ENCODE data around the gene RAB40B.

RAB40B gene

DNA sequence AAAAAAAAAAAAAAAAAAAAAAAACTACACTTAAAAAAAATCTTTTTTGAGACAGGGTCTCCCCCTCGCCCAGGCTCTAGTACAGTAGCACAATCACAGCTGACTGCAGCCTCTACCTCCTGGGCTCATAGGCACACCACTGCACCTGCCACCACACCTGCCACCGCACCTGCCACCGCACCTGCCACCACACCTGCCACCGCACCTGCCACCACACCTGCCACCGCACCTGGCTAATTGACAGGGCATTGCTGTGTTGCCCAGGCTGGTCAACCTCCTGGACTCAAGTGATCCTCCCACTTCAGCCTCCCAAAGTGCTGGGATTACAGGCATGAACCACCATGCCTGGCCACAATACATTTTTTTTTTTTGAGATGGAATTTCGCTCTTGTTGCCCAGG, 32.6 kb downstream of the RAB40B start:
- TF ChIP-seq EP300 (IDR thresholded peaks at IDR 0.05; ENCODE audit: borderline replicate concordance) = no peak

DNA sequence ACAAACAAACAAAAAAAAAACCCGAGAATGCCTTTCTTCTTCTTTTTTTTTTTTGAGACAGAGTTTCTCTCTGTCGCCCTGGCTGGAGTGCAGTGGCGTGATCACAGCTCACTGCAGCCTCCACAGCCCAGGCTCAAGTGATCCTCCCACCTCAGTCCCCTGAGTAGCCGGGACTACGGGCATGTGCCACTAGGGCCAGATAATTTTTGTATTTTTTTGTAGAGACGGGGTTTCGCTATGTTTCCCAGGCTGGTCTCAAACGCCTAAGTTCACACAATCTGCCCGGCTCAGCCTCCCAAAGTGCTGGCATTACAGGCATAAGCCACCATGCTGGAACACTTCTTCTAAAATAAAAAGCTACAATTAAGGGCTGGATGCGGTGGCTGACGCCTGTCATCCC, 33.3 kb downstream of the RAB40B start:
- TF ChIP-seq EP300 (IDR thresholded peaks at IDR 0.05; ENCODE audit: borderline replicate concordance) (no peak), MAX (IDR thresholded peaks at IDR 0.05) (no peak), CEBPB (IDR thresholded peaks at IDR 0.05) (no peak), USF1 (IDR thresholded peaks at IDR 0.05) (no peak), TCF12 (IDR thresholded peaks at IDR 0.05; ENCODE audit: low read depth) (no peak), EGR1 (IDR thresholded peaks at IDR 0.05) (no peak), NFIC (IDR thresholded peaks at IDR 0.05) (no peak)

DNA sequence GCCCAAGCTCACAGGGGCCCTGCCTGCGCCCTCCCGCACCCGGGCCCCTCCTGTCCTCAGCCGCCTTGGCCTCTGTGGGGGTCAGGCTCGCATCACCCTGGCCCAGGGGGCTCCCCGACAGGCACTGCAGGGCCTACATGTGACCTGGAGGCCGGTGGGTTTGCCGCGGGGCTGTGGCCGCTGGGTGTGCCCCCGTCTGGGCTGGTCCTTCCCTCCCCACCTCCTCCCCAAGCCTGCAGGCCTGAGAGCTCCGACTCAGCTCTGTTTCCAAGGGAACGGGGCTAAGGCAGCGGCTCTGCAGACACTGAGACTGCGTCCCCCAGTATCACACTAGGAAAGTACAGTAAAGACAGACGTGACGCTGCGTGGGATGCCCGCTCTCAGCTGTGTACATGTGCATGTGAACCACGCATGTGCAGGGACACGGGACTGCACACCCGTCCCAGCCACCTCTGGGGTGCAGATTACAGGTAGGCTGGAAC, 33.8 kb downstream of the RAB40B start:
- TF ChIP-seq ZBTB7A (IDR thresholded peaks at IDR 0.05; ENCODE audit: low read depth) (no peak), TAF1 (IDR thresholded peaks at IDR 0.05; ENCODE audit: low read depth) (no peak), USF1 (IDR thresholded peaks at IDR 0.05) (no peak), CEBPB (IDR thresholded peaks at IDR 0.05) (no peak), TCF12 (IDR thresholded peaks at IDR 0.05; ENCODE audit: low read depth) (no peak), CREB1 (IDR thresholded peaks at IDR 0.05; ENCODE audit: low read depth) (no peak), TEAD4 (IDR thresholded peaks at IDR 0.05) (no peak), EGR1 (IDR thresholded peaks at IDR 0.05) (no peak), MAX (IDR thresholded peaks at IDR 0.05) (no peak), YY1 (IDR thresholded peaks at IDR 0.05; ENCODE audit: low read depth) (no peak), FOXM1 (IDR thresholded peaks at IDR 0.05; ENCODE audit: borderline replicate concordance, low read depth) (no peak), NFIC (IDR thresholded peaks at IDR 0.05) (no peak), RAD21 (IDR thresholded peaks at IDR 0.05; ENCODE audit: low read depth) (no peak), EP300 (IDR thresholded peaks at IDR 0.05; ENCODE audit: borderline replicate concordance) (no peak)
- TF ChIP-seq, protein P1, sequence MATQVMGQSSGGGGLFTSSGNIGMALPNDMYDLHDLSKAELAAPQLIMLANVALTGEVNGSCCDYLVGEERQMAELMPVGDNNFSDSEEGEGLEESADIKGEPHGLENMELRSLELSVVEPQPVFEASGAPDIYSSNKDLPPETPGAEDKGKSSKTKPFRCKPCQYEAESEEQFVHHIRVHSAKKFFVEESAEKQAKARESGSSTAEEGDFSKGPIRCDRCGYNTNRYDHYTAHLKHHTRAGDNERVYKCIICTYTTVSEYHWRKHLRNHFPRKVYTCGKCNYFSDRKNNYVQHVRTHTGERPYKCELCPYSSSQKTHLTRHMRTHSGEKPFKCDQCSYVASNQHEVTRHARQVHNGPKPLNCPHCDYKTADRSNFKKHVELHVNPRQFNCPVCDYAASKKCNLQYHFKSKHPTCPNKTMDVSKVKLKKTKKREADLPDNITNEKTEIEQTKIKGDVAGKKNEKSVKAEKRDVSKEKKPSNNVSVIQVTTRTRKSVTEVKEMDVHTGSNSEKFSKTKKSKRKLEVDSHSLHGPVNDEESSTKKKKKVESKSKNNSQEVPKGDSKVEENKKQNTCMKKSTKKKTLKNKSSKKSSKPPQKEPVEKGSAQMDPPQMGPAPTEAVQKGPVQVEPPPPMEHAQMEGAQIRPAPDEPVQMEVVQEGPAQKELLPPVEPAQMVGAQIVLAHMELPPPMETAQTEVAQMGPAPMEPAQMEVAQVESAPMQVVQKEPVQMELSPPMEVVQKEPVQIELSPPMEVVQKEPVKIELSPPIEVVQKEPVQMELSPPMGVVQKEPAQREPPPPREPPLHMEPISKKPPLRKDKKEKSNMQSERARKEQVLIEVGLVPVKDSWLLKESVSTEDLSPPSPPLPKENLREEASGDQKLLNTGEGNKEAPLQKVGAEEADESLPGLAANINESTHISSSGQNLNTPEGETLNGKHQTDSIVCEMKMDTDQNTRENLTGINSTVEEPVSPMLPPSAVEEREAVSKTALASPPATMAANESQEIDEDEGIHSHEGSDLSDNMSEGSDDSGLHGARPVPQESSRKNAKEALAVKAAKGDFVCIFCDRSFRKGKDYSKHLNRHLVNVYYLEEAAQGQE (IDR thresholded peaks at IDR 0.05; ENCODE audit: low read depth) = no peak

DNA sequence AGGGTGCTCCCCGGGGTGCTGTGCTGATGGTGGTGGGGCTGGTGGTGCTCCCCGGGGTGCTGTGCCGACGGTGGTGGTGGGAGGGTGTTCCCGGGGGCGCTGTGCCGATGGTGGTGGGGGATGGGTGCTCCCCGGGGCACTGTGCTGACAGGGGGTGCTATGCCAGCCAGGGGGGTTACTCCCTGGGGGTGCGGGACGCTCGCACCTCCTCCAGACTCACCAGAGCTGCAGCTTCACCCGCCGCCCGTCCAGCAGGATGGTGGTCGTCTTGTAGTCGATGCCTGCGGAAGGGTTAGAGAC, 34.3 kb downstream of the RAB40B start:
- no peak for TF ChIP-seq CREB1 (IDR thresholded peaks at IDR 0.05; ENCODE audit: low read depth)
- TF ChIP-seq NFIC (IDR thresholded peaks at IDR 0.05) = no peak
- no peak for TF ChIP-seq FOXM1 (IDR thresholded peaks at IDR 0.05; ENCODE audit: borderline replicate concordance, low read depth)
- TF ChIP-seq CEBPB (IDR thresholded peaks at IDR 0.05) = no peak
- no peak for TF ChIP-seq EP300 (IDR thresholded peaks at IDR 0.05; ENCODE audit: borderline replicate concordance)
- TF ChIP-seq EGR1 (IDR thresholded peaks at IDR 0.05) = no peak
- TF ChIP-seq USF1 (IDR thresholded peaks at IDR 0.05) = no peak
- no peak for TF ChIP-seq TAF1 (IDR thresholded peaks at IDR 0.05; ENCODE audit: low read depth)
- TF ChIP-seq ZBTB7A (IDR thresholded peaks at IDR 0.05; ENCODE audit: low read depth) = no peak
- TF ChIP-seq YY1 (IDR thresholded peaks at IDR 0.05; ENCODE audit: low read depth) = no peak
- TF ChIP-seq TEAD4 (IDR thresholded peaks at IDR 0.05) = no peak
- no peak for TF ChIP-seq RAD21 (IDR thresholded peaks at IDR 0.05; ENCODE audit: low read depth)
- no peak for TF ChIP-seq TCF12 (IDR thresholded peaks at IDR 0.05; ENCODE audit: low read depth)
- TF ChIP-seq, protein P1 (IDR thresholded peaks at IDR 0.05; ENCODE audit: low read depth) = no peak
- TF ChIP-seq MAX (IDR thresholded peaks at IDR 0.05) = no peak

DNA sequence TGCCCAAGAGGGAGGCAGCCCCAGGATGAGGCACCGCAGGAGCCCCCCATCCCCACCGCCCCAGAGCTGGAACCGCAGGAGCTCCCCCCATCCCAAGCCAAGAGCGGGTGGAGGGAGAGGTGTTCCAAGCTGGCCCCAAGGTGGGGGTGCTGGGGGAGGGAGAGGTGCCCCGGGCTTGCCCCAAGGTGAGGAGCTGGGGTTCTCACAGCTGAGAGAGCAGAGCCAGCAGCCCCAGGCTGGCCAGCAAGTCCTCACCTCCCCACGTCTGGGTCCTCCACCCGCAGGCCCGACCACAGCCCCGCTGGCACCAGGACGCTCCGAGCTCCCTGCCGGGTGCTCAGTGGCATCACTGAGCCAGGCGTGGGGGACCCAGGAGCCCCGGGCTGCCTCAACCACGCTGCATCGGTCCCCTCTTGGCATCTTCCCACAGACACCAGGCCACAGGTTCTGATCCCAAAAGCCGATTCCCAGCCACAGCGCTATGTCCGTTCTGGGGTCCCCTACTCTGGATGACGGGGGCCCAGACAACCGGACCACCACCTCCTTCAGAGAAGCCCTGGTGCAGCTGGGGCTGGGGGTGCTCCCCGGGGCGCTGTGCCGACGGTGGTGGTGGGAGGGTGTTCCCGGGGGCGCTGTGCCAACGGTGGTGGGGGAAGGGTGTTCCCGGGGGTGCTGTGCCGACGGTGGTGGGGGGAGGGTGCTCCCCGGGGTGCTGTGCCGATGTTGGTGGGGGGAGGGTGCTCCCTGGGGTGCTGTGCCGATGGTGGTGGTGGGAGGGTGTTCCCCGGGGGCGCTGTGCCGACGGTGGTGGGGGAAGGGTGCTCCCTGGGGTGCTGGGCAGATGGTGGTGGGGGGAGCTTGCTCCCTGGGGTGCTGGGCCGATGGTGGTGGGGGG, 34.9 kb downstream of the RAB40B start:
- TF ChIP-seq TEAD4 (IDR thresholded peaks at IDR 0.05) (no peak), CREB1 (IDR thresholded peaks at IDR 0.05; ENCODE audit: low read depth) (no peak), CEBPB (IDR thresholded peaks at IDR 0.05) (no peak), ZBTB7A (IDR thresholded peaks at IDR 0.05; ENCODE audit: low read depth) (no peak), YY1 (IDR thresholded peaks at IDR 0.05; ENCODE audit: low read depth) (no peak)

All from Ishikawa (cell line).